HAP-1 (cell line): ENCODE results near the gene CRACR2B.

Source experiments
- DNase-seq, 2 experiments: peaks; one replicate each; pipeline ENCODE4 v3.0.0-alpha.2; 2016 to 2020; ENCODE audit warnings: low spot score in 2 of 2
- H3K27me3 ChIP-seq: fragments of 250-450 bp; sonication (Bioruptor Pico); 2 replicates; pipeline ENCODE4 v1.5.1; 2020; ENCODE audit warnings: low read depth, mild to moderate bottlenecking, moderate library complexity
- H3K36me3 ChIP-seq: fragments of 250-450 bp; sonication (Bioruptor Pico); replicated peaks from 2 replicates; pipeline ENCODE4 v1.5.1; 2020; ENCODE audit warnings: mild to moderate bottlenecking
- H3K4me1 ChIP-seq: fragments of 250-450 bp; sonication (Bioruptor Pico); 2 replicates; pipeline ENCODE4 v1.5.1; 2020; ENCODE audit warnings: mild to moderate bottlenecking
- H3K4me3 ChIP-seq: fragments of 250-450 bp; sonication (Bioruptor Pico); 2 replicates; pipeline ENCODE4 v1.5.1; 2020; ENCODE audit warnings: mild to moderate bottlenecking, moderate library complexity
- H3K9me3 ChIP-seq: fragments of 250-450 bp; sonication (Bioruptor Pico); 2 replicates; pipeline ENCODE4 v1.5.1; 2020; ENCODE audit warnings: mild to moderate bottlenecking, moderate library complexity
- in situ Hi-C: fragments of 300-500 bp; cut with MboI; formaldehyde crosslinking; loops from 3 replicates; pipeline ENCODE4 v1.14.3; 2020; ENCODE audit warnings: low sequenced_read_pairs, inconsistent platforms, mixed read lengths

The CRACR2B gene

DNA sequence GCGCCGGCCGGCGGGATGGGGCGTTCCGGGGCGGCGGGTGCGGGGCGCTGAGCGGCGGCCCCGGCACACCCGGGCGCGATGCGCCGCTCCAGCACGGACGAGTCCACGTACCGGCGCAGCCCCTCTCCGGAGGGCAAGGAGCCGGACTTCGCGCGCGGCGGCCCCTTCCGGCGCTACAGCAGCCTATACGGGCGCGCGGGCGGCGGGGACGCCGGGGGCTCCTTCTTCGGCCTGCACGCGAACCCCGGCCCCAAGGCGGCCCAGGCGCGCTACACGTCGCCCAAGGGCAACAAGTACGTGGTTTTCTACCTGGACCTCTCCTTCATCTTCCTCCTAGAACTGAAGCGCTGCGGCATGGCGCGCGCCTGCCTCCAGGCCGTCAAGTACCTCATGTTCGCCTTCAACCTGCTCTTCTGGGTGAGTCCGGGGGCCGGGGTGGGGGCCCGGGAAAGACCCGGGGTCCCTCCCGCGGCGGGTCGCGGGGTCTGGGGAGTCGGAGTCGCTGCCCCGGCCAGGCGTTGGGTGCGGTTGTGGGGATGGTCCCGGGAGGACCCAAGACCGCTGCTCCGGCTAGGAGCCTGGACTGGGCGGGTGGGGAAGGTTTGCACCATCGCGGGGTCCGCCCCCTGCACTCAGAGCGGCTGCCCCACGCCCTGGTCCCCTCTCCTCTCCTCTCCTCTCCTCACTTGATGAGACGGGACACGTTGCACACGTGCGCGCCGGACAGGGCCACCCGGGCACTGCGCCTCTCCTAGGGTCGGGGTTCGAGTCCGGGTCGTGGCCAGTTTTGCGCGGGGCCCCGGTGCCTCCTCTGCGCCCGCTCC lies 22.4 kb downstream of the CRACR2B start:
- no peaks in the 10 kb centered on the region for H3K27me3 ChIP-seq
- in situ Hi-C loops, result loop anchor here (10.0 kb wide), 1 partner anchor 205 kb away; no protein-coding TSS in a partner anchor
- H3K9me3 ChIP-seq, result no peaks in the 10 kb centered on the region
- H3K4me1 ChIP-seq, result no peaks in the 10 kb centered on the region
- H3K4me3 ChIP-seq, result no peak overlapping the region
- 0 out of 2 replicates have a peak, but pooled peaks cover 3% of the 10 kb centered on the region for H3K36me3 ChIP-seq
- no peak for DNase-seq

DNA sequence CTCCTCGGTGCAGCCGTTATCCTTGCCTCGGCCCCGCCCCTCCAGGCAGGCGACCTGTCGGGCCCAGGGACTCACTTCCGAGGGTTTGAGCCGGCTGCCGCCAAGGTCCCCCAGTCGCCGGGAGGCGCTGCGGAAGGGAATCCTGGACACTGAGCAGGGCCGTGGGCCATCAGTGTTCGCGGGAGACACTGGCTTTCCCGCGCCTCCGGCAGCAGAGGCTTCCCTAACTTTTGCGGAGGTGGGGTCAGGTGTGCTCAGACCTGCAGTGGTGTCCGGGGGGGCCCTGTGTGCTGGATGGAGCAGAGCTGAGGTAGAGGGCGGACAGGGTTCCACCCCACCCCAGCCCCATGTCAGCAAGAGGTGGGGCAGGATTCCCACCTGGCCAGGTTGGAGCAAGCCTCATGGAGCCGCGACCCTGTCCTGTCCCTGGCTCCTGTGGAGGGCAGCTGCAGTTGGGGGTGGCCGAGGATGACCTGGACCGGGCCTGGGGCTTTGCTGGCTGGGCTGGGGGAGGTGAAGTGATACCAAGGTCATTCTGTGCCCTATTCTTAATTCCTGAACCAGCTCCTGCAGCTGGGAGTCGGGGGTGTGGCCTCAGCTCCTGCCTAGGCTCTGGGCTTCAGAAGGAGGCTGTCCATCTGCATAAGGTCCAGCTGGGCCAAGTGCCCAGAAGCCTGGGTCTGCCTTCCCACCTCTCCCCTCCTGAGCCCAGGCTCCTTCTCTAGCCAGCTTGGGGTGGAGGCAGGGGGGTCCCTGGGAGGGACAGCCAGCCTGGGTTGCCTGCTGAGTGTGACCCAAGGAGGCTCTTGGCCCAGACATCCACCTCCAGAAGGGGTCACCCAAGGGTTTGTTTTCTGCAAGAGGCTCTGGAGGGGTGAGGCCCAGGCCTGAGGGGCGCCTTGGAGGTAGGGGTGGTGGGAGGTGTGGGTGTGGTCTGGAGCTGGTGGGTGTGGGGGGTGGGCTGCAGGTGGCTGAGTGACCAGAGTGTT lies 23.4 kb downstream of the CRACR2B start:
- Histone ChIP-seq H3K9me3 (no peaks in the 10 kb centered on the region), H3K4me3 (no peak overlapping the region), H3K4me1 (no peaks in the 10 kb centered on the region), H3K27me3 (no peaks in the 10 kb centered on the region), H3K36me3 (0 out of 2 replicates have a peak, but pooled peaks cover 3% of the 10 kb centered on the region)
- no peak for DNase-seq
- in situ Hi-C loops, result loop anchor here (10.0 kb wide), 1 partner anchor 204 kb away; no protein-coding TSS in a partner anchor

DNA sequence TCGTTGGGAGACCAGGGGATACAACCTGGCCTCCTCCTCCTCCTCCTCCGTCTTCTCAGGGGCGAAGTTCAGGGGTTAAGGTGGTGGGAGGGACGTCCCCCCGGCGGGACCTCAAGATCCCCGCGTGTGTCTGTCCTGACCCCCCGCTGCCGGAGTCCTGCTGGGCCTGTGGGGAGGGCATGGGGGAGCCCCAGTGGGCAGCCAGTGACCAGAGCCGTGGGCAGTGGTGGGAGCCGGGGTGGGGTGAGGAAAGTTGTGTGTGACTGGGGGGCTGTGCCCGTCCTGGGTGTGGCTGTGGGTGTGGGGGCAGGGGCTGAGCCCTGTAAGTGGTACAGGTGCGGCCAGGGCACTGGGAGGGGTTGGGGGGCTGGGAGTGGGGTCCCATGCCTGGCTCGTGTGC lies 25.0 kb downstream of the CRACR2B start:
- H3K36me3 ChIP-seq, result 0 out of 2 replicates have a peak, but pooled peaks cover 3% of the 10 kb centered on the region
- H3K4me3 ChIP-seq, result no peak overlapping the region
- in situ Hi-C loops, result loop anchor here (10.0 kb wide), 1 partner anchor 202 kb away; no protein-coding TSS in a partner anchor
- H3K9me3 ChIP-seq, result no peaks in the 10 kb centered on the region
- H3K4me1 ChIP-seq, result no peaks in the 10 kb centered on the region
- H3K27me3 ChIP-seq, result no peaks in the 10 kb centered on the region
- DNase-seq, result no peak

DNA sequence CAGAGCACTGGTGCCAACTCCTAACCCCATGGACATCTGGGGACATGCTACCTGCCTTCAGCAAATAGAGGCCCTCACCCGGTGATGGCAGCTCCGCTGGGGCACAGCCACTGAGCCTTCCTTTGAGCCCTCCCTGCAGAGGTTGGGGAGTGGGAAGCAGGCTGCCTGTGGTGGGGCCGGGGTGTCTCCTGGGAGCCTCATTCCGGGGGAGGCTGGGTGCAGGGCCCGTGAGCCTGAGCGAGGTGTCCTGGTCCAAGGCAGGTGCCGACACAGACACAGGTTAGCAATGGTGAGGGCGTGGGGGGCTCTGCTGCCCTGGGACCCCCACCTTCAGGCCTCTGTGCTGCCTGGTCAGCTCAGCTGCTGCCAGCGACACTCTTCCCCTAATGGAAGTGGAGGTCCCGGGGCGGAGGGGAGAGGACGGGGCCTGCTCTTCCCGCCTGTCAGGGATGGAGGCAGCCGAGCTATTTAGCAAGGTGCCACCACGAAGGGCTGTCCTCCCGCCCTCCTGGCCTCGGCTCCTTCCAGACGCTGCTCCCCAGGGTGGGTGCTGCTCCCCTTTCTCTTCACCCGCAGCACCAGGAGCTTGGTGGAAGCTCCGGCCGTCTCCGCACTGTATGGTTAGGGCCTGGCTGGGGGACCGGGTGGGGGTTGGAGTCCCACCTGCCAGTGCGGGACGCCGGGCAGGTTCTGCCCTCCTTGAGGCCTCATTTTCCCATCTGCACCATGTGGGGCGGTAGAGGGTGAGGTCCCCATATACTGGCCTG lies 26.1 kb downstream of the CRACR2B start:
- in situ Hi-C loops, result loop anchor here (10.0 kb wide), 1 partner anchor 201 kb away; no protein-coding TSS in a partner anchor
- Histone ChIP-seq H3K36me3 (no peaks in the 10 kb centered on the region), H3K27me3 (no peaks in the 10 kb centered on the region), H3K4me1 (no peaks in the 10 kb centered on the region), H3K4me3 (no peak overlapping the region), H3K9me3 (no peaks in the 10 kb centered on the region)
- no peak for DNase-seq

DNA sequence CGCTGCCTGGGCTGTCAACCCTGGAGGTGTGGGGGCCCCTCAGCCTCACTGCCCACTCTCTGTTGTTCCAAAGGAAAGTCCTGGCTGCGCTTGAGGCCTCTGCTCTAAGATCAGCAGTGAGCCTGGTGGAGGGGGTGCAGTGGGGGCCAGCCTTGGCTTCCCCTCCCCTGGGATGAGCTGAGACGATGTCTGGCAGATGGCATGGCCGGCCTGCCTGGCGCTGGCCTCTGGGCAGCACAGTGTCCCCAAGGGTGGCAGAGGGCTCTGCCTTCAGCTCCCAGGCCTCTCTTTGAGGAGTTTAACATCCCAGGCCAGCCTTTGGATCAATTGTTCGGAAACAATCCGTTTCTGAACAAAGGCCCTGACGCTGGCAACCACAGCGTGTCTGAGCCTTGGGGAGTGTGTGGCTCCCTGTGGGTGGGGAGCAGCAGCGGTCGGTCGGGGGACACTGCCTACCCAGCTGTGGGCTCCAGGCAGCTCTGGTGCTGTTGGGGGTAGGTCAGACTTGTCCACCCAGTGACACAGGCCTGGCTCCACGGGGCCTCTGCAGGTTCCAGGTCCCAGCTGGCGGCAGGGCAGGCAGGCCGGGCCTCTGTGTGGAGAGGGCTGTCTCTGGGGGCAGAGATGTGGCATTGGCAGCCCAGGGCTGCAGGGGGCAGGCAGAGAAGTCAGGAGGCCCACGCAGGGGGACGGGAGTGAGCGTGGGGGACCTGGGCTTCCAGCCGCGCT lies 27.0 kb downstream of the CRACR2B start:
- no peaks in the 10 kb centered on the region for H3K27me3 ChIP-seq
- in situ Hi-C loops, result loop anchor here (10.0 kb wide), 1 partner anchor 200 kb away; no protein-coding TSS in a partner anchor
- no peaks in the 10 kb centered on the region for H3K9me3 ChIP-seq
- no peak overlapping the region for H3K4me3 ChIP-seq
- H3K4me1 ChIP-seq, result no peaks in the 10 kb centered on the region
- no peak for DNase-seq
- no peaks in the 10 kb centered on the region for H3K36me3 ChIP-seq

DNA sequence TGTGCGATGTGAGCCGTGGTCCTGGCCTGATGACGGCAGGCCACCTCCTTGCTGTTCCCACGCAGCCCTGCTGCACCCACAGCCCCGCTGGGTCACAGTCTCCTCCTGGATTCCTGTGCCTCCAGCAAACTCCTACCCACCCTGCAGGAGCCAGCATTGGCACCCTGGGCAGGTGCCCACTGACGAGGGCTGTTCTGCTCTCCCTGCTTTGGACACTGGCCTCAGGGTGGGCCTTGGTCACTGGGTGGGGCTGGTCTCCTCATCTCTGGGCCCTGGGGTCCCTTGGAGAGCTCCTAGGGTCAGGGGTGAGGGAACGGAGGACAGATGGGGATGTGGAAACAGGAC lies 27.6 kb downstream of the CRACR2B start:
- no peaks in the 10 kb centered on the region for H3K36me3 ChIP-seq
- no peak for DNase-seq
- no peaks in the 10 kb centered on the region for H3K27me3 ChIP-seq
- H3K4me3 ChIP-seq, result no peak overlapping the region
- H3K9me3 ChIP-seq, result no peaks in the 10 kb centered on the region
- in situ Hi-C loops, result loop anchor here (10.0 kb wide), 1 partner anchor 199 kb away; no protein-coding TSS in a partner anchor
- H3K4me1 ChIP-seq, result no peaks in the 10 kb centered on the region

DNA sequence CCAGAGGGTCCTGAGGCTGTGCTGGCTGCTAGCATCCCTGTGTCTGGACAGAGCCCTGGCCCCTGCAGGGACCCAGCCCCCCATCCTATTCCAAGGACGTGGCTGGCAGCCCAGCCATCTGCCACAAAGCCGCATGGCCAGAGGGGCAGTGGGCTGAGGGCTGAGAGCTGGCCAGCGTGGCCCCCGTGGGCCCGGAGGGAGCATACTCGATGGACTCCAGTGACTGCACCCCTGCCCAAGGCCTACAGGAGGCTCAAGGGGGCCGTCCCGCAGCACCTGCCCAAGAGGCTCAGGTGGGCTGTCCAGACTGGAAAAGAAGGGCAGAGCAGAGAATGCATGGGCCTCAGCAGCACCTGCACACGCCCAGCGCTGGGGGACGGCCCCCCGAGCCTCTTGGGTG lies 28.1 kb downstream of the CRACR2B start:
- no peaks in the 10 kb centered on the region for H3K27me3 ChIP-seq
- DNase-seq, result no peak
- in situ Hi-C loops, result loop anchor here (10.0 kb wide), 1 partner anchor 199 kb away; no protein-coding TSS in a partner anchor
- H3K36me3 ChIP-seq, result no peaks in the 10 kb centered on the region
- no peaks in the 10 kb centered on the region for H3K4me1 ChIP-seq
- no peaks in the 10 kb centered on the region for H3K9me3 ChIP-seq
- H3K4me3 ChIP-seq, result no peak overlapping the region

DNA sequence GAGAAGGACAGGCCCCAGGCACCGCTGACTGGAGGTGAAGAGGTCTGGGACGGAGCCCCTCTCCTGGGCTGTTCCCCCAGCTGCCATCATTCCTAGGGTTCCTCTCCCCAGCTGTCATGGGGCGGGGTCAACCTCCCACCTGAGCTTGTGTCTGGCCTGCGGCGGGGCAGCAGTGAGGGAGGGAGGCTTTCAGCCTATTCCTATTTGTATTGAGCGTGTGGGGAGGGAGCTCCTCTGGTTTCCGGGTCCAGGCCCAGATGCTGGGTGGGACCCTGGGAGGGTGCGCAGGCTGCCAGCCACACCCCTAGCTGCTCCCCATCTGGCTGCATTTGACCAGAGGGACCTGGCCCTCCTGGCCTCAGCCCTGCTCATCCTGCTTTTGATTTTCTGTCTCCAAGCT lies 28.7 kb downstream of the CRACR2B start:
- no peaks in the 10 kb centered on the region for H3K4me1 ChIP-seq
- no peak overlapping the region for H3K4me3 ChIP-seq

DNA sequence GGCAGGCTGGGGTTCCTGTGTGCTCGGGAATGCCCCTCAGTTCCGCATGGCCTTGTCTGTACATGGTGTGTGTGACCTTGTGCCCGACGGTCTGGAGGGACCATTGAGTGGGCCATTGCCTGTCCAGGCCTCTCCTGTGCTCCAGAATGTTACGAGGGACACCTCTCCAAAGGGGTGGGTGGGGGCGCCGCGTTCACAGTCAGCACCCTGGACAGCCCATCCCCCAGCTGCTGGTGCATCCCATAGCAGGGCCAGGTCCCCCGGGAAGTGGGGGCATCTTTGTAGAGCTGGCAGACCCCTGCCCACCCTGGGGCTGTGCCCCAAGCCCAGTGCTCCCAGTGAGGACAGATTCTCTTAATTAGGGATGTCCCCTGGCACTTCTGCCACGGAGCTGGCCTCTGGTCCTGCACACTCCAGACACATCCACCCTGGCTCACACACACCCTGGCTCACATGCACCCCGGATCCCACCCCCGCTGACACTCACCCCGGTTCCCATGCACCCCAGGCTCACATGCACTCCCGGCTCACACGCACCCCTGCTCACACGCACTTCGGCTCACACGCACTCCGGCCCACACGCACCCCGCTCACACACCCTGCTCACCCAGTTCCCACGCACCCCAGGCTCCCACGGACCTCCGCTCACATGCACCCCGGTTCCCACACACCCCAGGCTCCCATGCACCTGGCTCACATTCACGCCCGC lies 30.5 kb downstream of the CRACR2B start:
- no peak for DNase-seq
- H3K4me1 ChIP-seq, result peaks cover 15% of the 10 kb centered on the region
- H3K36me3 ChIP-seq, result peaks cover under 1% of the 10 kb centered on the region; the same call in 1 of the 2 replicates
- in situ Hi-C loops, result loop anchor here (10.0 kb wide), 1 partner anchor 197 kb away; no protein-coding TSS in a partner anchor
- H3K9me3 ChIP-seq, result no peaks in the 10 kb centered on the region
- H3K4me3 ChIP-seq, result no peak overlapping the region
- no peaks in the 10 kb centered on the region for H3K27me3 ChIP-seq

More for the DNA sequence above, 28.7 kb downstream of the CRACR2B start:
- Histone ChIP-seq H3K9me3 (no peaks in the 10 kb centered on the region), H3K36me3 (no peaks in the 10 kb centered on the region), H3K27me3 (no peaks in the 10 kb centered on the region)
- no peak for DNase-seq
- in situ Hi-C loops, result loop anchor here (10.0 kb wide), 1 partner anchor 198 kb away; no protein-coding TSS in a partner anchor

DNA sequence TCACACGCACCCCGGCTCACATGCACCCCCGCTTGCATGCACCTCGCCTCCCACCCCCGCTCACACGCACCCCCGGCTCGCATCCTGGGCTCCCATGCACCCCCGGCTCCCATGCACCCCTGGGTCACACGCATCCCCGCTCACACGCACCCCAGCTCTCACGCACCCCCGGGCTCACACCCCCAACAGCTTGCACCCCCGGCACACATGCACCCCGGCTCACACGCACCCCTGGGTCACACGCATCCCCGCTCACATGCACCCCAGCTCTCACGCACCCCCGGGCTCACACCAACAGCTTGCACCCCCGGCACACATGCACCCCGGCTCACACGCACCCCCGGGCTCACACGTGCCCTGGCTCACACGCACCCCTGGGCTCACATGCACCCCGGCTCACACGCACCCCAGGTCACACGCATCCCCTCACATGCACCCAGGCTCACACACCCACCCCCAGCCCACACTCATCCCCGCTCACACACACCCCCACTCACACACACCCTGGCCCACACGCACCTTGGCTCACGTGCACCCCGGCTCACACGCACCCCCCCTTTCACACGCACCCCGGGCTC lies 31.1 kb downstream of the CRACR2B start:
- DNase-seq, result no peak
- in situ Hi-C loops, result loop anchor here (10.0 kb wide), 1 partner anchor 196 kb away; no protein-coding TSS in a partner anchor
- Histone ChIP-seq H3K9me3 (no peaks in the 10 kb centered on the region), H3K36me3 (peaks cover 7% of the 10 kb centered on the region), H3K4me3 (no peak overlapping the region), H3K27me3 (no peaks in the 10 kb centered on the region), H3K4me1 (peaks cover 21% of the 10 kb centered on the region)

DNA sequence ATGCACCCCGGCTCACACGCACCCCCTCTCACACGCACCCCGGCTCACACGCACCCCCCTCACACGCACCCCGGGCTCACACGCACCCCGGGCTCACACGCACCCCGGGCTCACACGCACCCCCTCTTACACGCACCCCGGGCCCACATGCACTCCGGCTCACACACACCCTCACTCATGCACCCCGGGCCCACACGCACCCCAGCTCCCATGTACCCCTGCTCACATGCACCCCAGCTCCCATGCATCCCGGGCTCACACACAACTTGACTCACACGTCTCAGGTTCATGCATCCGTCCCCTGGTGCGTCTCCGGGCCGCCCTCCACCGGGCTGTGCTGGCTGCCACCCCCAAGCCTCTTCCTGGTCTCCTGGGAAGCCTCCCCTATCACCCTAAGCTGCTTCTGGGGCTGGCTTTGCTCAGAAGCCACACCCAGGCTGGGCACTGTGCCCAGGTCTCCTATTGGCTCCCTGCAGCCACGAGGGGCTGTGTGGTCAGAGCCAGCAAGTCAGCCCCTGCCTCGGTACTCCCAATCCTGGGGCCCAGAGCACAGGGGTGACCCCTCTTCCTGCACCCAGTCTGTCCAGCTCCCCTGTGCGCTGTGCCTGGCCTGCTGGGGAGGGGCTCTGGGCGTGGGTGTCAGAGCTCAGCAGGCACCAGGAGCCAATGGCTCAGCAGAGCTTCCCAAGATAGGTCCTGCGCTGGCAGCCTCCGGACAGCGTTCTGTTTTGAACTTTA lies 31.8 kb downstream of the CRACR2B start:
- H3K9me3 ChIP-seq, result no peaks in the 10 kb centered on the region
- no peak overlapping the region for H3K4me3 ChIP-seq
- in situ Hi-C loops, result loop anchor here (10.0 kb wide), 1 partner anchor 195 kb away; no protein-coding TSS in a partner anchor
- no peaks in the 10 kb centered on the region for H3K27me3 ChIP-seq
- H3K4me1 ChIP-seq, result peaks cover 23% of the 10 kb centered on the region
- peak in 1 of 2 experiments; percentile 78 for DNase-seq
- H3K36me3 ChIP-seq, result peaks cover 14% of the 10 kb centered on the region
